AG04450 (cell line): Measurements from ENCODE around the gene MBD5. TPM values are rescaled to one million over a fixed set of nuclear protein-coding genes. Genes with fewer than 3 reads are reported as not detected.

Experiments
- CTCF ChIA-PET: fragments of 300-600, 350-600 bp; formaldehyde crosslinking; extraction: SDS; loops from one replicate; lab custom pipeline; 2022; ENCODE audit warnings: antibody characterized with exemption, inconsistent platforms; lab: Charles Lee
- POLR2A ChIA-PET: fragments of 350-600 bp; formaldehyde crosslinking; extraction: SDS; loops from one replicate; lab custom pipeline; 2021; ENCODE audit warnings: antibody characterized with exemption, inconsistent platforms; lab: Yijun Ruan, JAX
- DNase-seq: peaks from one replicate; pipeline ENCODE4 v3.0.0-alpha.2; 2011; ENCODE audit warnings: low read depth, low spot score
- H3K27ac ChIP-seq: one replicate; pipeline ENCODE4 v1.5.1; 2012; ENCODE audit warnings: low read depth, low read length, control low read depth
- H3K27me3 ChIP-seq: one replicate; pipeline ENCODE4 v1.6.0; 2012; ENCODE audit warnings: low read length; ENCODE audit not compliant: control insufficient read depth, insufficient read depth
- H3K4me3 ChIP-seq: 2 replicates; pipeline ENCODE4 v1.5.1; 2011; ENCODE audit warnings: mild to moderate bottlenecking, low read depth, low read length, control low read depth
- H3K9me3 ChIP-seq: 2 replicates; pipeline ENCODE4 v1.5.1; 2012; ENCODE audit warnings: low read length; ENCODE audit not compliant: control insufficient read depth, insufficient read depth
- polyA plus RNA-seq: library from polyadenylated mRNA; depleted of rRNA; stranded (reverse); fragments of >200 nt; gene quantifications from 2 replicates; pipeline ENCODE4 v1.2.3, GENCODE V29; 2011
- TF ChIP-seq, protein P1 (sequence below): IDR thresholded peaks from 2 replicates; pipeline ENCODE4 v1.5.1; 2011; ENCODE audit warnings: low read depth, low read length, control low read depth, inconsistent platforms

Gene MBD5
- polyA plus RNA-seq, 1 experiment, result 40.4 TPM

DNA sequence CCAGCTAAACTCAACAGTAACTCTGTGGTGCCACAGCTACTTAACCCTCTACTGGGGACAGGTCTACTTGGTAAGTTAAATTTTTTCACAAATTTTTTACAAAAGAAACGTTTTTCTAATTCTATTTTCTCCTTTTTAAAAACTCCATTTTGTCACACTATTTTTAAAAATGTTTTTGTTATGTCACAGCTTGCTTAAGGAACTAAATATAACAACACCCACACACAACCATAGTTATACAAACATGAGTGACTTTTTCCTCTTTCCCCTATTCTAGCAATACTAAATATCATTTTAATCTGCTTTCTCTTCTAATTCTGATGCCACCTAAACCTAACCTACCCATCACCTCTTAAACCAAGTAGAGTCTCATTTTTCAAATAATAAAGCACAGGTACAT is 463.2 kb downstream of the MBD5 start:
- no peak overlapping the region for H3K4me3 ChIP-seq
- DNase-seq, result no peak
- H3K27ac ChIP-seq, result no peak overlapping the region
- TF ChIP-seq, protein P1, sequence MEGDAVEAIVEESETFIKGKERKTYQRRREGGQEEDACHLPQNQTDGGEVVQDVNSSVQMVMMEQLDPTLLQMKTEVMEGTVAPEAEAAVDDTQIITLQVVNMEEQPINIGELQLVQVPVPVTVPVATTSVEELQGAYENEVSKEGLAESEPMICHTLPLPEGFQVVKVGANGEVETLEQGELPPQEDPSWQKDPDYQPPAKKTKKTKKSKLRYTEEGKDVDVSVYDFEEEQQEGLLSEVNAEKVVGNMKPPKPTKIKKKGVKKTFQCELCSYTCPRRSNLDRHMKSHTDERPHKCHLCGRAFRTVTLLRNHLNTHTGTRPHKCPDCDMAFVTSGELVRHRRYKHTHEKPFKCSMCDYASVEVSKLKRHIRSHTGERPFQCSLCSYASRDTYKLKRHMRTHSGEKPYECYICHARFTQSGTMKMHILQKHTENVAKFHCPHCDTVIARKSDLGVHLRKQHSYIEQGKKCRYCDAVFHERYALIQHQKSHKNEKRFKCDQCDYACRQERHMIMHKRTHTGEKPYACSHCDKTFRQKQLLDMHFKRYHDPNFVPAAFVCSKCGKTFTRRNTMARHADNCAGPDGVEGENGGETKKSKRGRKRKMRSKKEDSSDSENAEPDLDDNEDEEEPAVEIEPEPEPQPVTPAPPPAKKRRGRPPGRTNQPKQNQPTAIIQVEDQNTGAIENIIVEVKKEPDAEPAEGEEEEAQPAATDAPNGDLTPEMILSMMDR, result no peak
- ChIA-PET POLR2A (no interaction called here), CTCF (interaction anchor here (1.1 to 1.2 kb wide), 2 partner anchors 25 to 35 kb away, joined by 3 to 6 read pairs; no protein-coding TSS in a partner anchor)
- no peaks in the 10 kb centered on the region for H3K9me3 ChIP-seq
- H3K27me3 ChIP-seq, result no peaks in the 10 kb centered on the region

DNA sequence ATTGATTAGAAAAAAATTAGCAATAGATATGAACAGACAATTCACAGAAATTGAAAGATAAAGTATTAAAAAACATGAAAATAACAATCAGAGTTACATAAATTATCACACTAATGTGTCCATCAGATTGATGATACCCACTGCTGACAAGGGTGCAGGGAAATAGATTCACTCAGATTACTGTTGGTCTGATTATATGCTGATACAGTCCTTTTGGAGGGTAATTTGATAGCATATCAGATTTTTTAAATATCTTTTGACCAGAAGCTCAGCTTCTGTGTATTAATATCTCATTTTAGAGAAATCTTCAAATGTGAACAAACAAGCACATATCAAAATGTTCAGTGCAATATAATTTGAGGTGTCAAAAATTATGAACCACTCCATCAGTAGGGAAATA is 465.8 kb downstream of the MBD5 start:
- Histone ChIP-seq H3K27me3 (no peaks in the 10 kb centered on the region), H3K27ac (no peak overlapping the region), H3K4me3 (no peak overlapping the region), H3K9me3 (no peaks in the 10 kb centered on the region)
- TF ChIP-seq, protein P1, result no peak
- DNase-seq, result no peak
- ChIA-PET POLR2A (no interaction called here), CTCF (interaction anchor here (1.7 kb wide), 1 partner anchor 23 kb away, joined by 9 read pairs; no protein-coding TSS in a partner anchor)

DNA sequence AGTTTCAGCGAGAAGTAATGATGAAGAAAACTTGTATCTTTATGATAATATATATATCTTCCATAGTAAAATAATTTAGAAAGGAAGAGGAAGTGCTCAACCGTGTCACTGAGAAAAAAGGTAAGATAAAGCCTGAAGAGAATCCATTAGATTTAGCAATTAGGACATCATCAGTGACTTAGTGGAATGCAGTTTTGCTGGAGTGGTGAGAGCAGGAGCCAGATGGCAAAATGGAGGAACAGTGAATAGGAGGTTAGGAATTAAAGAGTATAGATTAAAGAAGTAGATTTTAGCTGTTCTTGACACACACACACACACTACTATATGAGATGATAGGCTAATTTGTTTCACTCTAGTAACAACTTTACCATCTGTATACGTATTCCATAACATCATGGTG is 466.5 kb downstream of the MBD5 start:
- Histone ChIP-seq H3K4me3 (no peak overlapping the region), H3K9me3 (no peaks in the 10 kb centered on the region), H3K27ac (no peak overlapping the region), H3K27me3 (no peaks in the 10 kb centered on the region)
- no peak for DNase-seq
- ChIA-PET CTCF (interaction anchor here (0.5 kb wide), 1 partner anchor 21 kb away, joined by 3 read pairs; no protein-coding TSS in a partner anchor), POLR2A (no interaction called here)
- TF ChIP-seq, protein P1, result no peak

DNA sequence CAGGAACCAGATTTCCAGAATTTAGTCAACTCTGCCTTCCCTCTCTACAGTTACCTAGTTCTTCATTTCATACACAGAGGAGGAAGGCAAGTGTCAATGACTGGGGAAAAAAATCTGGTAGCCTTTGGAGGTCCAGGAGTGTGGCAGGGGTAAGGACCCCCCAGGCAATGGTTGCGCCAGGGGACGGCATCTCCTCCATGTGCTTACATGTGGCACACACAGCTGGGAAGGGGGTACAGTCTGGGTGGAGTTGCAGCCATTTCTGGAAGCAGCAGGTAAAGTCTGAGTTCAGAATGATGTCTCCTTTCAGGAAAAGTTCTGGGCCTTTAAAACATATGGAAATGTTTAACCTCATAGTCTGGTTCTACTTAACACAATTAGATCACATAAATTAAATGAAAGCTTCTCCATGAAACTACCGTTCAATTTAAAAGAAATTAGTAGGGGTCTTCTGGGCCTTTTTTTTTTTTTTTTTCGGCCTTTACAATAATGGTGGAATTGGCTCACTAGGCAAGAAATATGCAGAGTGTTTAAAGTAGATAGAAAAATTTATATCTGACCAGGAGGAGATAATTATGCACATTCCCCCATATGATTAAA is 470.0 kb downstream of the MBD5 start:
- Histone ChIP-seq H3K27ac (no peak overlapping the region), H3K9me3 (no peaks in the 10 kb centered on the region), H3K4me3 (no peak overlapping the region), H3K27me3 (no peaks in the 10 kb centered on the region)
- TF ChIP-seq, protein P1, result no peak
- no peak for DNase-seq
- ChIA-PET POLR2A (no interaction called here), CTCF (no interaction called here)

DNA sequence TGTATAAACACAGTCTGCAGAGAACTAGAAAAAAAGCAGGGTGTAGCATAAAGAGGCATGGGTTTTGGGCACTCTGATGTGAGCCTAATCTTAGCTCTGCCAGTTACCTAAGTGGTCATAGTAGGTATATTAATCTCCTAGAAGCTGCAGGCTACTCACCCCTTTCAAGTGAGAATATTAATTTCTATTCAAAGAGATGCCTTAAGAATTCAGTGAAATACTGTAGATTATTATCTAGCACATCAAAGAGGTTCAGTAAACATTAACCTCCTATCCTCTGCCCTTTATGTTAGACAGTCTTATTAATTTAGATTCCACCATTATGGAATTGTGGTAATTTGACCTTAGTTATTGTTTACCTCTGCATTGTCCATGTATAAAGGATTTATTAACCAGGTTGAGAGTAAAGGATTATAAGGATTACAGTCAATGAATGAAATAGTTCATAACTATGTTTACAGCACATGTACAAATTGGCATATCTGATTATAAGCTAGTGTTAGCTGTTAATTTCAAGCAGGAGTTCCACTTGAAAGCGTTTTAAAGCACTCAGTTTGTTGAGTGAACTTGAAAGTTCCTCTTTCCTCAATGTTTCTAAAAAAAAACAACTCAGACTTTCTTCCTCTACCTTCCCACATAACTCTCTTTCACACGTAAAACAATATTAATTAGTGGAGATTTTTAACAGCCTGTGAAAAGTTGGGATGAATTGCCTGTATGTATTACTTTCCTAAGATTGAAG is 473.1 kb downstream of the MBD5 start:
- ChIA-PET CTCF (interaction anchor here (2.7 kb wide), 1 partner anchor 15 kb away, joined by 11 read pairs; no protein-coding TSS in a partner anchor), POLR2A (no interaction called here)
- no peaks in the 10 kb centered on the region for H3K27me3 ChIP-seq
- no peak for DNase-seq
- H3K27ac ChIP-seq, result no peak overlapping the region
- TF ChIP-seq, protein P1, result no peak
- H3K9me3 ChIP-seq, result no peaks in the 10 kb centered on the region
- no peak overlapping the region for H3K4me3 ChIP-seq
